Stimulated activated CD8-positive, alpha-beta memory T cell treated with anti-CD3 and anti-CD28 coated beads, Interleukin-4, amount 100 ng/mL, for 24 hours (primary cell): ENCODE results near the gene DGKH.
"Not testable (repeated sequence)": the region's sequence is repeated elsewhere in the genome, so short reads cannot be mapped to it uniquely, and the experiment has no call there.

ENCODE experiments used
- DNase-seq: peaks from one replicate; pipeline ENCODE4 v3.0.0-alpha.2; 2020; ENCODE audit warnings: low read depth

Gene DGKH

DNA sequence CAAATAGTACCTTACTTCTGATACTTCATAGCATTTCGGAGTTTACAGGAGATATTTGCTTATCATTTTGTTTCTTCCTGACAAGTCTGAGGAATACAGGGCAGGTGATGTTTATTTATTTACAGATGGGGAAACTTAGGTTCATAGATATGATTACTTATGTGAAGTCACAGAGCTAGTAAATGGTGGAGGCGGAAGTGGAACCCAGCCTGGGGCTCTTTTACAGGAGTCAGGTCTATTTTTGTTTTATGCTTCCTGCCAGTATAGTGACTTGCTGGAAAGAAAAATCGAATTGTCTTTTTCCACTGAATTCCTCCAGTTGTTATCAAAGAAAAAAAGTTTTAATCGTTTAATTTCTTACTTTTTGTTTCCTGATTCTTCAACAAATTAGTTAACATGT is 66.5 kb downstream of the DGKH start:
- no peak for DNase-seq

DNA sequence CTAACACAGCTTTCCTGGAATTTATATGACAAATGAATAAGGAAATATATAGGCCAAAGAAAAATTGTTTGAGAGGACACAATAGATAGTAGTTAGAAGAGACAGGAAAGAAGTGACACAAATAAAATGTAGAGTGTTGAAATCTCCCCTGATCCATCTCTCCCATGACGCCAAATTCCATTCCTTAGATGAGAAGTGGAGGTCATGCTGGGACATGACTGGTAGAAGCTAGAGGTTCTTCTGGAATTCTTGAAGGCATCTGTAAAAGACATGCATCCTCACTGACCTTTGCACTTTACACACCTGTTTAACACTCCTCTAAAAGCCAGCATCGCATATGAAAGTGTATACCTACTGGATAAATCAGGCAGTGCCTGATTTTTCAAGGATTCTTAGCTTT is 67.8 kb downstream of the DGKH start:
- DNase-seq, result no peak

GRCh38 chr13:42119041-42119440 is 70.6 kb downstream of the DGKH start:
- no peak for DNase-seq

GRCh38 chr13:42119875-42120274 is 71.4 kb downstream of the DGKH start:
- no peak for DNase-seq

DNA sequence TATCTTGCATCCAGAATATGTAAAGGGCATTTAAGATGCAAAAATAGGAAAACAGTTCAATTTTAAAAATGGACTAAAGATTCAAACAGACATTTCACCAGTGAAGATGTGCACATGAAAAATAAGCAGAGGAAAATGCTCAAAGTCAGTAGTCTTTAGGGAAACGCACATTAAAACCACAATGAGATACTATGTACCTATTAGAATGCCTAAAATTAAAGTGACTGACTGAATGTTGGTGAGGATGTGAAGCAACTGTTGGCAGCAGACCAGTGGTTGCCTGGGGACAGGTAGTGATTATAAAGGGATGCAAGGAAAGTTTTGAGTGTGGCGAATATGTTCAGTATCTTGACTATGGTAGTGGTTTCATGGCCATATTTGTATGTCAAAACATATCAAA is 75.2 kb downstream of the DGKH start:
- DNase-seq, result no peak

DNA sequence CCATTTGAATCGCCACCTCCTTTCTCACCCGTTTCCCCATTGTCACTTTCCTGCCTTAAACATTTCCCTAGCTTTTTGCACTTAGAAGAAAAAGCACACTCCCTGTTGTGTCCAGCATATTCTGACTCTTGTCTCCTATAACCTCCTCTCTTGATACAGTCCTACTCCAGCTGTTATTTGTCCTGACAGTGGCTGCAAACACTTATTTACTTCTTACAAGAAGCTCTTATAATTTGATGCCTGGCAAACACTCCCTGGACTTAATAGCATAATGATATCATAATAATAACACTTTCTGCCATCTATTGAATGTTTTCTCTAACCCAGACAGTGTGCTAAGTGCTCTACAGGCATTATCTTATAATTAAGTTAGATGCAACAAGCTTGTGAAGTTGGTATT is 76.6 kb downstream of the DGKH start:
- no peak for DNase-seq

GRCh38 chr13:42127047-42127446 is 78.6 kb downstream of the DGKH start:
- DNase-seq, result no peak

- no peak for DNase-seq
Observed at GRCh38 chr13:42129033-42129432, 80.6 kb downstream of the DGKH start.

- DNase-seq, result no peak
Observed at GRCh38 chr13:42136518-42136917, 88.1 kb downstream of the DGKH start.

GRCh38 chr13:42137856-42138537 is 89.5 kb downstream of the DGKH start:
- DNase-seq, result no peak

GRCh38 chr13:42140494-42140893 is 92.0 kb downstream of the DGKH start:
- no peak for DNase-seq

GRCh38 chr13:42141052-42141451 is 92.6 kb downstream of the DGKH start:
- not testable (repeated sequence) for DNase-seq

GRCh38 chr13:42146359-42146758 is 97.9 kb downstream of the DGKH start:
- DNase-seq, result no peak

DNA sequence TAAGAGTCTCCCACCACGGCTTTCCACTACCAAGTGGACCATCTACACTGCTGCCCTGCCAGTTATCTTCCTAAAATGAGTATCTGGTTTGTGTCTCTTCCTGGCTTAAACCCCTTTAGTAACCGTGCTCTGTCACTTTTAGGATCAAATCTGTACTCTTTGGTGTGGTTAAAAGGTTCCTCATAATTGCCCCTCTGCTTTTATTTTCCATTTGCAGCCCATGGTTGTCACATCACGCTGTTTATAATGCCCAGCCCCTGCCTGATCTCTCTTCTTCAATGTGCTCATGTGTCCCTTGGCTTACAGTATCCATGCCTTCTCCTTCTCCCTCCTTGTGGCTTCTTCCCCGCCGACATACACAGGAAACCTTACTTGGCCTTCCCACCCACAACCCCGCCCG is 100.1 kb downstream of the DGKH start:
- DNase-seq, result no peak

GRCh38 chr13:42149136-42149535 is 100.7 kb downstream of the DGKH start:
- DNase-seq, result no peak

GRCh38 chr13:42151781-42152180 is 103.3 kb downstream of the DGKH start:
- no peak for DNase-seq

GRCh38 chr13:42152495-42152894 is 104.0 kb downstream of the DGKH start:
- no peak for DNase-seq

GRCh38 chr13:42153199-42154113 is 105.0 kb downstream of the DGKH start:
- DNase-seq, result no peak

- DNase-seq, result no peak
Observed at GRCh38 chr13:42155251-42155650, 106.8 kb downstream of the DGKH start.

GRCh38 chr13:42163338-42163737 is 114.9 kb downstream of the DGKH start:
- DNase-seq, result not testable (repeated sequence)

GRCh38 chr13:42163910-42164309 is 115.5 kb downstream of the DGKH start:
- not testable (repeated sequence) for DNase-seq

GRCh38 chr13:42164557-42165125 is 116.2 kb downstream of the DGKH start:
- no peak for DNase-seq

- DNase-seq, result no peak
Observed at GRCh38 chr13:42168496-42168895, 120.0 kb downstream of the DGKH start.
